GM06990 (cell line): ENCODE data around the gene EEF1AKMT2.
"Not testable (repeated sequence)": the region's sequence is repeated elsewhere in the genome, so short reads cannot be mapped to it uniquely, and the experiment has no call there.

Experiments
- DNase-seq: peaks from one replicate; pipeline ENCODE4 v3.0.0-alpha.2; 2011; ENCODE audit not compliant: insufficient read length; ENCODE audit errors: extremely low read depth
- H3K27me3 ChIP-seq: replicated peaks from 2 replicates; pipeline ENCODE4 v1.6.0; 2011; ENCODE audit warnings: low read length; ENCODE audit not compliant: control insufficient read depth, insufficient read depth
- H3K36me3 ChIP-seq: 2 replicates; pipeline ENCODE4 v1.5.1; 2011; ENCODE audit warnings: low read length; ENCODE audit not compliant: control insufficient read depth, insufficient read depth
- H3K4me3 ChIP-seq: replicated peaks from 2 replicates; pipeline ENCODE4 v1.5.1; 2011; ENCODE audit warnings: low read depth, mild to moderate bottlenecking, control low read depth, low read length
- CTCF ChIP-seq: IDR thresholded peaks from 2 replicates; pipeline ENCODE4 v1.5.1; 2011; ENCODE audit warnings: low read length, control low read depth, mild to moderate bottlenecking, inconsistent platforms; ENCODE audit not compliant: insufficient read depth, poor library complexity, severe bottlenecking

Gene EEF1AKMT2

GRCh38 chr10:124827474-124827873, 35.8 kb upstream of the EEF1AKMT2 start:
- peak; percentile 41 for TF ChIP-seq CTCF
- no peak for DNase-seq
- no peak overlapping the region for H3K4me3 ChIP-seq
- H3K27me3 ChIP-seq, result no peaks in the 10 kb centered on the region
- H3K36me3 ChIP-seq, result peaks cover 4% of the 10 kb centered on the region

GRCh38 chr10:124826262-124826661, 34.6 kb upstream of the EEF1AKMT2 start:
- no peaks in the 10 kb centered on the region for H3K27me3 ChIP-seq
- no peak overlapping the region for H3K4me3 ChIP-seq
- no peak for TF ChIP-seq CTCF
- peaks cover 2% of the 10 kb centered on the region for H3K36me3 ChIP-seq
- DNase-seq, result no peak

- H3K27me3 ChIP-seq, result no peaks in the 10 kb centered on the region
- peaks cover 2% of the 10 kb centered on the region for H3K36me3 ChIP-seq
- no peak for TF ChIP-seq CTCF
- no peak overlapping the region for H3K4me3 ChIP-seq
- no peak for DNase-seq
Measured at GRCh38 chr10:124825702-124826101, 34.0 kb upstream of the EEF1AKMT2 start.

GRCh38 chr10:124824932-124825331, 33.2 kb upstream of the EEF1AKMT2 start:
- not testable (repeated sequence) for H3K27me3 ChIP-seq, DNase-seq, H3K4me3 ChIP-seq, H3K36me3 ChIP-seq

GRCh38 chr10:124824507-124824906, 32.8 kb upstream of the EEF1AKMT2 start:
- Histone ChIP-seq H3K36me3 (peaks cover 2% of the 10 kb centered on the region), H3K4me3 (no peak overlapping the region)
- no peak for TF ChIP-seq CTCF

GRCh38 chr10:124821520-124821919, 29.8 kb upstream of the EEF1AKMT2 start:
- H3K27me3 ChIP-seq, result no peaks in the 10 kb centered on the region
- H3K36me3 ChIP-seq, result peaks cover 9% of the 10 kb centered on the region
- no peak for DNase-seq
- no peak overlapping the region for H3K4me3 ChIP-seq
- no peak for TF ChIP-seq CTCF

More at GRCh38 chr10:124824507-124824906, 32.8 kb upstream of the EEF1AKMT2 start:
- no peak for DNase-seq
- no peaks in the 10 kb centered on the region for H3K27me3 ChIP-seq
